Measurements from ENCODE around the gene SSR1. TPM values are rescaled to one million over a fixed set of nuclear protein-coding genes. Genes with fewer than 3 reads are reported as not detected.
"Not testable (repeated sequence)": the region's sequence is repeated elsewhere in the genome, so short reads cannot be mapped to it uniquely, and the experiment has no call there.

Gene SSR1
- total RNA-seq, 1 donor from 2014 or later: 96.6 TPM

DNA sequence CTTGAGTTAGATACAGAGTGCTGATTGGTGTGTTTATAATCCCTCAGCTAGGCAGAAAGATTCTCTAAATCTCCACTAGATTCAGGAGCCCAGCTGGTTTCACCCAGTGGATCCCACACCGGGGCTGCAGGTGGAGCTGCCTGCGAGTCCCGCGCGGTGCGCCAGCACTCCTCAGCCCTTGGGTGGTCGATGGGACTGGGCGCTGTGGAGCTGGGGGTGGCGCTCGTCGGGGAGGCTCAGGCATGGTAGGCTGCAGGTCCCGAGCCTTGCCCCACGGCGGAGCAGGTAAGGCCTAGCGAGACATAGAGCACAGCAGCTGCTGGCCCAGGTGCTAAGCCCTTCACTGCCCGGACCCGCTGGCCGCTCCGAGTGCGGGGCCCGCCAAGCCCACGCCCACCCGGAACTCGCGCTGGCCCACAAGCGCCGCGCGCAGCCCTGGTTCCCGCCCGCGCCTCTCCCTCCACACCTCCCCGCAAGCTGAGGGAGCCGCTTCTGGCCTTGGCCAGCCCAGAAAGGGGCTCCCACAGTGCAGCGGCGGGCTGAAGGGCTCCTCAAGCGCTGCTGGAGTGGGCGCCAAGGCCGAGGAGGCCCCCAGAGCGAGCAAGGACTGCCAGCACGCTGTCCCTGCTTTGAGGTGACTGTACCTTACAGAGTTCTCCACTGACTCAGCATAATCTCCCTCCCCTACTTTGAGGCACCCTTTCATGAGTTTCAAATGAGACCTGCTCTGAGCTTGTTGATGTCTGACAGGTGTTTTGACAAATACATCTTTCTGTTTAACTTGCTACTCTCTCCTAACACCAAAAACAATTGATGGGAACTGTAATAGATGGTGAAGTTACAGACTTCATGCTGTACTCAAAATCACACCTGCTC, 3.9 kb upstream of the SSR1 start:
- Histone ChIP-seq H3K4me3 (no peak overlapping the region), H3K4me1 (no peaks in the 10 kb centered on the region), H3K9ac (no peak overlapping the region), H4K20me1 (ENCODE audit: low read depth) (peaks cover 5% of the 10 kb centered on the region), H3K27ac (no peak overlapping the region), H3K27me3 (no peaks in the 10 kb centered on the region), H3K9me3 (ENCODE audit: low read depth) (no peaks in the 10 kb centered on the region), H3K79me2 (ENCODE audit: low read depth) (peaks cover 7% of the 10 kb centered on the region), H2AFZ (replicated peaks) (no peak overlapping the region), H3K4me2 (no peak overlapping the region), H3K36me3 (no peaks in the 10 kb centered on the region), H3F3A (ENCODE audit: low read depth) (peaks cover 10% of the 10 kb centered on the region)
- no peak for DNase-seq (ENCODE audit: low spot score)
- Mint-ChIP-seq H3K4me3 (no peak overlapping the region), H3K36me3 (no peaks in the 10 kb centered on the region), H3K9me3 (no peaks in the 10 kb centered on the region), H3K27ac (no peak overlapping the region), H3K27me3 (ENCODE audit: insufficient read depth, low read depth) (peaks cover 7% of the 10 kb centered on the region), H3K4me1 (peaks cover 4% of the 10 kb centered on the region)
- TF ChIP-seq EZH2phosphoT487 (IDR thresholded peaks at IDR 0.05) (no peak), EZH2 (IDR thresholded peaks at IDR 0.05) (no peak)
- TF ChIP-seq, protein P1, sequence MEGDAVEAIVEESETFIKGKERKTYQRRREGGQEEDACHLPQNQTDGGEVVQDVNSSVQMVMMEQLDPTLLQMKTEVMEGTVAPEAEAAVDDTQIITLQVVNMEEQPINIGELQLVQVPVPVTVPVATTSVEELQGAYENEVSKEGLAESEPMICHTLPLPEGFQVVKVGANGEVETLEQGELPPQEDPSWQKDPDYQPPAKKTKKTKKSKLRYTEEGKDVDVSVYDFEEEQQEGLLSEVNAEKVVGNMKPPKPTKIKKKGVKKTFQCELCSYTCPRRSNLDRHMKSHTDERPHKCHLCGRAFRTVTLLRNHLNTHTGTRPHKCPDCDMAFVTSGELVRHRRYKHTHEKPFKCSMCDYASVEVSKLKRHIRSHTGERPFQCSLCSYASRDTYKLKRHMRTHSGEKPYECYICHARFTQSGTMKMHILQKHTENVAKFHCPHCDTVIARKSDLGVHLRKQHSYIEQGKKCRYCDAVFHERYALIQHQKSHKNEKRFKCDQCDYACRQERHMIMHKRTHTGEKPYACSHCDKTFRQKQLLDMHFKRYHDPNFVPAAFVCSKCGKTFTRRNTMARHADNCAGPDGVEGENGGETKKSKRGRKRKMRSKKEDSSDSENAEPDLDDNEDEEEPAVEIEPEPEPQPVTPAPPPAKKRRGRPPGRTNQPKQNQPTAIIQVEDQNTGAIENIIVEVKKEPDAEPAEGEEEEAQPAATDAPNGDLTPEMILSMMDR (IDR thresholded peaks at IDR 0.05): no peak

DNA sequence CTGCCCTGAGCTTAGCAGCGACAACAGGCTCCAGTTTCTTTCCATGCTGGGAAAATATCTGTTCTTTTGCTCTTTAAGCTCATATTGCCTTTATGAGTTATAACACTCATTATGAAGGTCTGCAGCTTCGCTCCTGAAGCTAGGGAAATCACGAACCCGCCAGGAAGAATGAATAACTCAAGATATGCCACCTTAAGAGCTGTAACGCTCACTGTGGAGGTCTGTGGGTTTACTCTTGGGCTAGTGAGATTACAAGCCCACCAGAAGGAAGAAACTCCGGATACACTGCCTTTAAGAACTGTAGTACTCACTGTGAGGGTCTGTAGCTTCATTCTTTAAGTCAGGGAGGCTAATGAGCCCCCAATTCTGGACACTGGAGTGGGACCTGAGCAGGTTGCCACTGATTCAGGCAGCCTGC, 3.0 kb upstream of the SSR1 start:
- no peak for DNase-seq (ENCODE audit: low spot score)
- Histone ChIP-seq H4K20me1 (ENCODE audit: low read depth) (peaks cover 14% of the 10 kb centered on the region), H3K36me3 (no peaks in the 10 kb centered on the region), H2AFZ (replicated peaks) (no peak overlapping the region), H3K4me2 (no peak overlapping the region), H3K9ac (no peak overlapping the region), H3K9me3 (ENCODE audit: low read depth) (no peaks in the 10 kb centered on the region), H3F3A (ENCODE audit: low read depth) (peaks cover 12% of the 10 kb centered on the region), H3K4me3 (no peak overlapping the region), H3K4me1 (peaks cover 7% of the 10 kb centered on the region), H3K27me3 (no peaks in the 10 kb centered on the region), H3K79me2 (ENCODE audit: low read depth) (peaks cover 16% of the 10 kb centered on the region), H3K27ac (no peak overlapping the region)
- Mint-ChIP-seq H3K36me3 (no peaks in the 10 kb centered on the region), H3K27me3 (ENCODE audit: insufficient read depth, low read depth) (peaks cover 7% of the 10 kb centered on the region), H3K4me3 (no peak overlapping the region), H3K27ac (no peak overlapping the region), H3K9me3 (no peaks in the 10 kb centered on the region), H3K4me1 (peaks cover 12% of the 10 kb centered on the region)
- TF ChIP-seq, protein P1 (IDR thresholded peaks at IDR 0.05): no peak
- no peak for TF ChIP-seq EZH2phosphoT487 (IDR thresholded peaks at IDR 0.05)
- no peak for TF ChIP-seq EZH2 (IDR thresholded peaks at IDR 0.05)

DNA sequence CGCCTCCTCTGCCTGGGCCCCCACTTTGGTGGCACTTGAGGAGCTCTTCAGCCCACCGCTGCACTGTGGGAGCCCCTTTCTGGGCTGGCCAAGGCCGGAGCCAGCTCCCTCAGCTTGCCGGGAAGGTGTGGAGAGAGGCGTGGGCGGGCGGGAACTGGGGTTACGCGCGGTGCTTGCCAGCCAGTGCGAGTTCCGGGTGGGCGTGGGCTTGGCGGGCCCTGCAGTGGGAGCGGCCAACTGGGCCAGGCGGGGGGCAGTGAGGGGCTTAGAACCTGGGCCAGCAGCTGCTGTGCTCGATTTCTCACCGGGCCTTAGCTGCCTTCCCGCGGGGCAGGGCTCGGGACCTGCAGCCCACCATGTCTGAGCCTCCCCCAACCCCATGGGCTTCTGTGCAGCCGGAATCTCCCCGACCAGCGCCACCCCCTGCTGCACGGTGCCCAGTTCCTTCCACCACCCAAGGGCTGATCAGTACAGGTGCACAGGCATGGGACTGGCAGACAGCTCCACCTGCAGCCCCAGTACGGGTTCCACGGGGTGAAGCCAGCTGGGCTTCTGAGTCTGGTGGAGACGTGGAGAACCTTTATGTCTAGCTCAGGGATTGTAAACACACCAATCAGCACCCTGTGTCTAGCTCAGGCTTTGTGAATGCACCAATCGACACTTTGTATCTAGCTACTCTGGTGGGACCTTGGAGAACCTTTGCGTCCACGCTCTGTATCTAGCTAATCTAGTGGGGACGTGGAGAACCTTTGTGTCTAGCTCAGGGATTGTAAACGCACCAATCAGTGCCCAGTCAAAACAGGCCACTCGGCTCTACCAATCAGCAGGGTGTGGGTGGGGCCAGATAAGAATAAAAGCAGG, 2.3 kb upstream of the SSR1 start:
- not testable (repeated sequence) for H3K27me3 ChIP-seq; H3K4me2 ChIP-seq; H3K27ac ChIP-seq; H3K36me3 Mint-ChIP-seq; H3K4me3 ChIP-seq; H3K9ac ChIP-seq; H2AFZ ChIP-seq (replicated peaks); H3K36me3 ChIP-seq; H3K9me3 ChIP-seq (ENCODE audit: low read depth); H3K4me1 ChIP-seq; H3K9me3 Mint-ChIP-seq; DNase-seq (ENCODE audit: low spot score); H3K4me3 Mint-ChIP-seq; H3K27ac Mint-ChIP-seq; H3K27me3 Mint-ChIP-seq (ENCODE audit: insufficient read depth, low read depth)
- H3K4me1 Mint-ChIP-seq: peaks cover 15% of the 10 kb centered on the region
- Histone ChIP-seq H4K20me1 (ENCODE audit: low read depth) (peaks cover 14% of the 10 kb centered on the region), H3F3A (ENCODE audit: low read depth) (peaks cover 12% of the 10 kb centered on the region), H3K79me2 (ENCODE audit: low read depth) (peaks cover 23% of the 10 kb centered on the region)
